Kidney (tissue), 14 donors: Measurements from ENCODE around the gene ZDHHC7. TPM values are rescaled to one million over a fixed set of nuclear protein-coding genes. Genes with fewer than 3 reads are reported as not detected.

Source experiments
- DNase-seq, 5 donors: peaks; one replicate each; pipeline ENCODE4 v3.0.0-alpha.2; 2013 to 2020
- FAIRE-seq: peaks from 2 replicates; lab custom pipeline; 2012; peaks lifted over from hg19 to GRCh38; lab: Jason Lieb, UNC
- H3K27ac ChIP-seq, 2 donors: one replicate each; pipeline ENCODE4 v1.7.0; 2013; ENCODE audit warnings: low read depth in 2 of 2, low read length in 2 of 2, inconsistent platforms in 1 of 2
- H3K27me3 ChIP-seq: one replicate; pipeline ENCODE4 v1.7.1; 2013; ENCODE audit warnings: low read length, inconsistent platforms; ENCODE audit not compliant: control insufficient read depth, insufficient read depth
- H3K36me3 ChIP-seq, 3 donors: one replicate each; pipeline versions ENCODE4 v1.7.0 to v1.7.1; 2013; ENCODE audit warnings: low read length in 3 of 3, control low read depth in 1 of 3, inconsistent platforms in 1 of 3; ENCODE audit not compliant: insufficient read depth in 3 of 3, control insufficient read depth in 2 of 3
- H3K4me1 ChIP-seq, 3 donors: one replicate each; pipeline versions ENCODE4 v1.7.0 to v1.7.1; 2013; ENCODE audit warnings: low read length in 3 of 3, inconsistent platforms in 1 of 3, low read depth in 1 of 3; ENCODE audit not compliant: control insufficient read depth in 2 of 3, insufficient read depth in 2 of 3
- H3K4me3 ChIP-seq, 3 donors: one replicate each; pipeline versions ENCODE4 v1.7.0 to v1.8.1; 2013; ENCODE audit warnings: low read length in 3 of 3, control low read depth in 1 of 3, inconsistent platforms in 1 of 3
- H3K9ac ChIP-seq, 3 donors: one replicate each; pipeline versions ENCODE4 v1.7.0 to v1.7.1; 2013; ENCODE audit warnings: low read length in 3 of 3, control low read depth in 1 of 3, inconsistent platforms in 1 of 3
- H3K9me3 ChIP-seq, 3 donors: one replicate each; pipeline versions ENCODE4 v1.7.0 to v1.7.1; 2013; ENCODE audit warnings: low read length in 3 of 3, control low read depth in 1 of 3, inconsistent platforms in 1 of 3; ENCODE audit not compliant: control insufficient read depth in 2 of 3, insufficient read depth in 1 of 3
- CTCF ChIP-seq: IDR thresholded peaks from 3 replicates; pipeline ENCODE4 v1.5.1; 2012; ENCODE audit warnings: mild to moderate bottlenecking, moderate library complexity, borderline replicate concordance; ENCODE audit not compliant: insufficient read depth; ENCODE audit errors: extremely low read depth
- intact Hi-C: fragments of 100-400 bp; cut with DNase I; formaldehyde crosslinking; loops from one replicate; pipeline ENCODE4 v1.11.1; 2022
- polyA plus RNA-seq: library from polyadenylated mRNA; stranded (reverse); fragments of 350-450 nt; fragmentation: Illumina TruSeq; extraction: RNeasy Lipid Tissue Mini Kit (QIAGEN cat#74804); gene quantifications from one replicate; pipeline ENCODE4 v1.2.3, GENCODE V29; 2014; ENCODE audit warnings: low read depth, low replicate concordance; ENCODE audit not compliant: insufficient read depth
- total RNA-seq: library from RNA; stranded (reverse); fragmentation: NEBNext Ultra II Directional; extraction: Animal tissue kit (Norgen Biotek cat#: 25700); gene quantifications from one replicate; pipeline ENCODE4 v1.2.1, GENCODE V29; 2021
- donor health status: control.
- donor health status: control.
- donor health status: control.
- donor health status: control.
- donor health status: control.
- donor health status: DM: yes; HTN: yes; CAD: no.
- donor health status: Normal renal cell carcinoma (clear cell type).

Gene ZDHHC7
- total and polyA plus RNA-seq, 2 donors from 2014 or later: 23.4 to 54.4 TPM

- DNase-seq: no peak
- peaks cover 0 to 44% (median 29%) of the 10 kb centered on the region in 3 donors for H3K36me3 ChIP-seq
Observed at GRCh38 chr16:84976644-84977400, 34.5 kb downstream of the ZDHHC7 start.

GRCh38 chr16:84975522-84975921 lies 35.8 kb downstream of the ZDHHC7 start:
- H3K27ac ChIP-seq: no peak overlapping the region

More at GRCh38 chr16:84976644-84977400, 34.5 kb downstream of the ZDHHC7 start:
- no peak overlapping the region for H3K9ac ChIP-seq
- FAIRE-seq: no peak
- H3K27me3 ChIP-seq: no peaks in the 10 kb centered on the region
- TF ChIP-seq CTCF: no peak
- no peaks in the 10 kb centered on the region for H3K9me3 ChIP-seq
- intact Hi-C loops: no loop called here
- H3K27ac ChIP-seq: no peak overlapping the region
- no peak overlapping the region for H3K4me3 ChIP-seq
- peaks cover 0 to 4% (median 3%) of the 10 kb centered on the region in 3 donors for H3K4me1 ChIP-seq

GRCh38 chr16:84975066-84975465 lies 36.3 kb downstream of the ZDHHC7 start:
- intact Hi-C loops: no loop called here
- peak overlapping the region in 1 of 2 donors; percentile 55 for H3K27ac ChIP-seq
- no peak for DNase-seq
- H3K4me1 ChIP-seq: peaks cover 0 to 4% (median 3%) of the 10 kb centered on the region in 3 donors
- H3K27me3 ChIP-seq: no peaks in the 10 kb centered on the region
- no peaks in the 10 kb centered on the region for H3K9me3 ChIP-seq
- peaks cover 0 to 31% (median 20%) of the 10 kb centered on the region in 3 donors for H3K36me3 ChIP-seq
- no peak overlapping the region for H3K4me3 ChIP-seq
- no peak overlapping the region for H3K9ac ChIP-seq
- no peak for TF ChIP-seq CTCF
- FAIRE-seq: no peak

More at GRCh38 chr16:84975522-84975921, 35.8 kb downstream of the ZDHHC7 start:
- no peak for TF ChIP-seq CTCF
- no peak overlapping the region for H3K4me3 ChIP-seq
- FAIRE-seq (no peak), DNase-seq (no peak)
- no peaks in the 10 kb centered on the region for H3K27me3 ChIP-seq
- H3K36me3 ChIP-seq: peaks cover 0 to 32% (median 20%) of the 10 kb centered on the region in 3 donors
- no peaks in the 10 kb centered on the region for H3K9me3 ChIP-seq
- H3K9ac ChIP-seq: no peak overlapping the region
- intact Hi-C loops: no loop called here
- H3K4me1 ChIP-seq: peaks cover 0 to 4% (median 3%) of the 10 kb centered on the region in 3 donors
